ENCODE results near the gene PKN1. TPM values are rescaled to one million over a fixed set of nuclear protein-coding genes. Genes with fewer than 3 reads are reported as not detected.

PKN1 gene
- total RNA-seq, 1 experiment from 2014 or later = 170 TPM

- Mint-ChIP-seq H3K36me3 (no peaks in the 10 kb centered on the region), H3K27ac (no peak overlapping the region), H3K27me3 (ENCODE audit: low read depth) (no peaks in the 10 kb centered on the region), H3K4me1 (peaks cover 9% of the 10 kb centered on the region), H3K9me3 (no peaks in the 10 kb centered on the region), H3K4me3 (no peak overlapping the region)
- TF ChIP-seq GABPB1 (CRISPR knock-in tag; IDR thresholded peaks at IDR 0.05) = no peak
- TF ChIP-seq EMX1 (CRISPR knock-in tag; IDR thresholded peaks at IDR 0.05) = no peak
- no peak for TF ChIP-seq MLX (CRISPR knock-in tag; IDR thresholded peaks at IDR 0.05)
- no peak for TF ChIP-seq E2F5 (CRISPR knock-in tag; IDR thresholded peaks at IDR 0.05)
- no peak for TF ChIP-seq ZSCAN18 (CRISPR knock-in tag; IDR thresholded peaks at IDR 0.05)
- TF ChIP-seq SP1 (CRISPR knock-in tag; conservative IDR thresholded peaks at IDR 0.05) = no peak
- TF ChIP-seq ZNF416 (CRISPR knock-in tag; IDR thresholded peaks at IDR 0.05) = no peak
- no peak for TF ChIP-seq ZNF396 (CRISPR knock-in tag; IDR thresholded peaks at IDR 0.05; ENCODE audit: borderline replicate concordance)
- TF ChIP-seq NR2C2 (CRISPR knock-in tag; IDR thresholded peaks at IDR 0.05) = no peak
- TF ChIP-seq ERG (CRISPR knock-in tag; IDR thresholded peaks at IDR 0.05) = no peak
- no peak for TF ChIP-seq NR1H2 (CRISPR knock-in tag; IDR thresholded peaks at IDR 0.05)
- no peak for TF ChIP-seq CDX4 (CRISPR knock-in tag; IDR thresholded peaks at IDR 0.05; ENCODE audit: borderline replicate concordance)
- no peak for TF ChIP-seq ATF3 (CRISPR knock-in tag; conservative IDR thresholded peaks at IDR 0.05)
- TF ChIP-seq PREB (CRISPR knock-in tag; IDR thresholded peaks at IDR 0.05; ENCODE audit: borderline replicate concordance) = no peak
- TF ChIP-seq ZNF121 (CRISPR knock-in tag; IDR thresholded peaks at IDR 0.05) = no peak
- no peak for TF ChIP-seq ZBTB21 (CRISPR knock-in tag; IDR thresholded peaks at IDR 0.05; ENCODE audit: borderline replicate concordance)
- no peak for TF ChIP-seq CBFB (CRISPR knock-in tag; IDR thresholded peaks at IDR 0.05; ENCODE audit: low read depth)
- ChIA-PET CTCF (interaction anchor here (2.8 kb wide), 1 partner anchor 33 kb away, joined by 17 read pairs; no protein-coding TSS in a partner anchor), POLR2A (no interaction called here)
- ATAC-seq (no peak), DNase-seq (ENCODE audit: low spot score) (no peak)
Measured at GRCh38 chr19:14395262-14395661, 37.8 kb upstream of the PKN1 start.

- CTCF ChIA-PET = interaction anchor here (0.7 kb wide), 1 partner anchor 10 kb away, joined by 3 read pairs; no protein-coding TSS in a partner anchor
- ATAC-seq = no peak
- POLR2A ChIA-PET = no interaction called here
- no peak for TF ChIP-seq GRHL2 (CRISPR knock-in tag; IDR thresholded peaks at IDR 0.05; ENCODE audit: insufficient replicate concordance, severe bottlenecking)
- no peak for TF ChIP-seq USF1 (CRISPR knock-in tag; IDR thresholded peaks at IDR 0.05)
- TF ChIP-seq ZNF317 (CRISPR knock-in tag; IDR thresholded peaks at IDR 0.05; ENCODE audit: borderline replicate concordance, low read depth) = no peak
- TF ChIP-seq NR2C2 (CRISPR knock-in tag; IDR thresholded peaks at IDR 0.05) = no peak
- TF ChIP-seq MLX (CRISPR knock-in tag; IDR thresholded peaks at IDR 0.05) = no peak
- TF ChIP-seq TEAD1 (CRISPR knock-in tag; IDR thresholded peaks at IDR 0.05) = no peak
- no peak for TF ChIP-seq AR (CRISPR knock-in tag; IDR thresholded peaks at IDR 0.05)
- no peak for TF ChIP-seq ZNF416 (CRISPR knock-in tag; IDR thresholded peaks at IDR 0.05)
- TF ChIP-seq CDX4 (CRISPR knock-in tag; IDR thresholded peaks at IDR 0.05; ENCODE audit: borderline replicate concordance) = no peak
Measured at GRCh38 chr19:14395710-14396336, 37.3 kb upstream of the PKN1 start.

More at GRCh38 chr19:14395710-14396336, 37.3 kb upstream of the PKN1 start:
- DNase-seq (ENCODE audit: low spot score) = no peak
- Mint-ChIP-seq H3K27ac (no peak overlapping the region), H3K9me3 (no peaks in the 10 kb centered on the region), H3K27me3 (ENCODE audit: low read depth) (no peaks in the 10 kb centered on the region), H3K4me1 (peaks cover 9% of the 10 kb centered on the region), H3K36me3 (no peaks in the 10 kb centered on the region), H3K4me3 (no peak overlapping the region)

Data from WTC11 (cell line).